NCI-H1417 (cell line): Measurements from ENCODE around the gene OR2S2.
A peak's percentile ranks its signal among the peaks of the same experiment; 100 is the strongest.
"Not testable (repeated sequence)": the region's sequence is repeated elsewhere in the genome, so short reads cannot be mapped to it uniquely, and the experiment has no call there.

Experiments used
- DNase-seq, 3 experiments: peaks; one replicate each; lab custom pipeline; 2025; lab: John Stamatoyannopoulos, UW

The OR2S2 gene

GRCh38 chr9:35958104-35958837 lies at the start of gene OR2S2:
OR2S2 (minus strand) TSS chr9:35958154; CDS start chr9:35958098, 56 bp downstream.
- no peak for DNase-seq

GRCh38 chr9:36007316-36007708 lies 49.4 kb upstream of the OR2S2 start:
- no peak for DNase-seq

- no peak for DNase-seq
Measured at GRCh38 chr9:36006549-36007315, 48.8 kb upstream of the OR2S2 start.

- no peak for DNase-seq
Measured at GRCh38 chr9:36005891-36006290, 47.9 kb upstream of the OR2S2 start.

GRCh38 chr9:35998333-35998732 lies 40.4 kb upstream of the OR2S2 start:
- DNase-seq, result no peak

- not testable (repeated sequence) for DNase-seq
Measured at GRCh38 chr9:35997016-35997415, 39.1 kb upstream of the OR2S2 start.

- DNase-seq, result no peak
Measured at GRCh38 chr9:35996358-35996970, 38.5 kb upstream of the OR2S2 start.

- no peak for DNase-seq
Measured at GRCh38 chr9:35994959-35995358, 37.0 kb upstream of the OR2S2 start.

GRCh38 chr9:35993976-35994720 lies 36.2 kb upstream of the OR2S2 start:
- no peak for DNase-seq

- DNase-seq, result not testable (repeated sequence)
Measured at GRCh38 chr9:35993136-35993535, 35.2 kb upstream of the OR2S2 start.

GRCh38 chr9:35990155-35990554 lies 32.2 kb upstream of the OR2S2 start:
- DNase-seq, result no peak

- DNase-seq, result no peak
Measured at GRCh38 chr9:35984021-35984420, 26.1 kb upstream of the OR2S2 start.

- peak in 2 of 3 experiments; percentile 7 to 65 for DNase-seq
Measured at GRCh38 chr9:35981699-35982098, 23.7 kb upstream of the OR2S2 start.

- no peak for DNase-seq
Measured at GRCh38 chr9:35980289-35981011, 22.5 kb upstream of the OR2S2 start.

- DNase-seq, result no peak
Measured at GRCh38 chr9:35978792-35979191, 20.8 kb upstream of the OR2S2 start.

- DNase-seq, result no peak
Measured at GRCh38 chr9:35976726-35977125, 18.8 kb upstream of the OR2S2 start.

GRCh38 chr9:35974800-35975199 lies 16.8 kb upstream of the OR2S2 start:
- DNase-seq, result no peak

- DNase-seq, result no peak
Measured at GRCh38 chr9:35972093-35972492, 14.1 kb upstream of the OR2S2 start.

- no peak for DNase-seq
Measured at GRCh38 chr9:35967042-35967441, 9.1 kb upstream of the OR2S2 start.

- no peak for DNase-seq
Measured at GRCh38 chr9:35966433-35966832, 8.5 kb upstream of the OR2S2 start.

GRCh38 chr9:35965011-35965410 lies 7.1 kb upstream of the OR2S2 start:
- no peak for DNase-seq
